Measurements from ENCODE around the gene ART1.

ART1 gene

DNA sequence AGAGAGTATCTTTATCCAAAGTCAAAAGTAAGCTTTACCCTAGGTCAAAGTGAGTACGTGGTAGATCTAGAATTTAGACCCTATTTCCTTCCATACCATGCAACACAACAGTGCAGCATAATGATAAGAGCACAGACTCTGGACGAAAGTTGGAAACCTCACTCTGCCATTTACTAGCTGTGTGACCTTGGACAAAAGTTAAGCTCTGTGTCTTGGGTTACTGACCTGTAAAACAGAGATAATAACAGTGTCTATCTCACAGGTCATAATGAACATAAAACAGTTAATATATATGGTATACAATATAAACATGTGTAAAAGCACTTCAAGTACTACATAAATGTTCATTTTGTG is 39.9 kb downstream of the ART1 start:
- DNase-seq (ENCODE audit: extremely low read depth, low read depth), result no peak
- TF ChIP-seq, protein P1, sequence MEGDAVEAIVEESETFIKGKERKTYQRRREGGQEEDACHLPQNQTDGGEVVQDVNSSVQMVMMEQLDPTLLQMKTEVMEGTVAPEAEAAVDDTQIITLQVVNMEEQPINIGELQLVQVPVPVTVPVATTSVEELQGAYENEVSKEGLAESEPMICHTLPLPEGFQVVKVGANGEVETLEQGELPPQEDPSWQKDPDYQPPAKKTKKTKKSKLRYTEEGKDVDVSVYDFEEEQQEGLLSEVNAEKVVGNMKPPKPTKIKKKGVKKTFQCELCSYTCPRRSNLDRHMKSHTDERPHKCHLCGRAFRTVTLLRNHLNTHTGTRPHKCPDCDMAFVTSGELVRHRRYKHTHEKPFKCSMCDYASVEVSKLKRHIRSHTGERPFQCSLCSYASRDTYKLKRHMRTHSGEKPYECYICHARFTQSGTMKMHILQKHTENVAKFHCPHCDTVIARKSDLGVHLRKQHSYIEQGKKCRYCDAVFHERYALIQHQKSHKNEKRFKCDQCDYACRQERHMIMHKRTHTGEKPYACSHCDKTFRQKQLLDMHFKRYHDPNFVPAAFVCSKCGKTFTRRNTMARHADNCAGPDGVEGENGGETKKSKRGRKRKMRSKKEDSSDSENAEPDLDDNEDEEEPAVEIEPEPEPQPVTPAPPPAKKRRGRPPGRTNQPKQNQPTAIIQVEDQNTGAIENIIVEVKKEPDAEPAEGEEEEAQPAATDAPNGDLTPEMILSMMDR (IDR thresholded peaks at IDR 0.05; ENCODE audit: low read depth, low read length), result no peak

DNA sequence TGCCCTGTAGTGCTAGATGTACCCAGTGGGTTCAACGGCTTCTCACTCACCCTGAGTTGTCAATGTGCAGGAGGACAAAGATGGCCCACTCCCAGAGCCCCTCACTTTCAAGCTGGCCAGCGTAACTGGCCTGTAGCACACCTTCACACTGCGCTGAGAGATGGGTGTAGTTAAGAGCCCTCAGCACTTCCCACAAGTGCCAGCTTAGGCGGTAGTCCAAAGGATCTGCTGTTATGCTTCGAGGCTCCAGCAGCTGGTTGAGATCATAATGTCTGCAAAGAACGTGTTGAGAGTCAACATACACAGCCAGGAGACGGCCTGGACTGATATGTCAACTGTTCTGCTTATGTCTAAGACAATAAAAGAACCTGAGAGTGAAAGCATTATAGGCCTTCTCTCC is 41.0 kb downstream of the ART1 start:
- TF ChIP-seq, protein P1 (IDR thresholded peaks at IDR 0.05; ENCODE audit: low read depth, low read length), result no peak
- no peak for DNase-seq (ENCODE audit: extremely low read depth, low read depth)

DNA sequence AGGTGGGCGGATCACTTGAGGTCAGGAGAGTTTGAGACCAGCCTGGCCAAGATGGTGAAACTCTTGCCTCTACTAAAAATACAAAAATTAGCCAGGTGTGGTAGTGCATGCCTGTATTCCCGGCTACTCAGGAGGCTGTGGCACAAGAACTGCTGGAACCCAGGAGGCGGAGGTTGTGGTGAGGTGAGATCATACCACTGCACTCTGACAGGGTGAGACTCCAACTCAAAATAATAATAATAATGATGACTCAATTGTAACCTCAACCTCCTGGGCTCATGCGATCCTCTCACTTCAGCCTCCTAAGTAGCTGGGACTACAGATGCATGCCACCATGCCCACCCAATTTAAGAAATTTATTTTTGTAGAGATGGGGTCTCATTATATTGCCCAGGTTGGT is 41.8 kb downstream of the ART1 start:
- TF ChIP-seq, protein P1 (IDR thresholded peaks at IDR 0.05; ENCODE audit: low read depth, low read length), result no peak
- no peak for DNase-seq (ENCODE audit: extremely low read depth, low read depth)

DNA sequence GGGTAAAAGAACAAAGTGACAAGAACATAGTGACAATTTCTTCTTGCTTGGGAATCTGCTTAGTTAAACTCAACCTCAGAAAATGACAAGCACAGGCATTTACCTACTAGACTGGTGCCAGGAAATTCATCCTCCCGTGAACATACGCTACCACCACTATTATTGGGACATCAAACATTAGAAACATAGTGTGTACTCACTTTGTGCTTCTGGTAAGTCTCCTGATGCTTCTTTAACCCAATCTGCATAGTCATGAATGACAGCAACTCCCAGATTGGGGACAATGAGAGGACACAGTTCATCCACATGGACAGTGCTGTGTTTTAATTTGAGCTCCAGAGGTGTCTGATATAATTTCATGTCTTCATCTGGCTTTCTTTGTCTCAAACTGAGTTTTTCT is 55.5 kb downstream of the ART1 start:
- DNase-seq (ENCODE audit: extremely low read depth, low read depth), result no peak
- TF ChIP-seq, protein P1 (IDR thresholded peaks at IDR 0.05; ENCODE audit: low read depth, low read length), result no peak

DNA sequence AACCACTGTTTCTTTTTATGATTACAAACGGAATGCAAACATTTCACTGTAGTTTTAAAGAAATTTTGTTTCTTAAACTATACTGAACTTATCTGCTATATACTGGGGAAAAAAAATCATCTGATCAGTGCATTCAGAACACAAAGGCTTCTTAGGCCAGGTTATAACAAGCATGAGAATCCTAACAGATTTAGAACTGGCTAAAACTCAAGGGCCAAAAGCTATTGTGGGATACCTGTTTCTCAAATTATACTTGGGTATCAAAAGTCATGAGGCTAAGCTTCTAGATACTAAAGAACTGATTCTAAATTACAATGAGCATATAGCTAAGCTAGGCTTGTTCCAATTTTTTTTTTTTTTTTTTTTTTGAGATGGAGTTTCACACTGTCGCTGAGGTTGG is 56.0 kb downstream of the ART1 start:
- DNase-seq (ENCODE audit: extremely low read depth, low read depth), result no peak
- TF ChIP-seq, protein P1 (IDR thresholded peaks at IDR 0.05; ENCODE audit: low read depth, low read length), result no peak

DNA sequence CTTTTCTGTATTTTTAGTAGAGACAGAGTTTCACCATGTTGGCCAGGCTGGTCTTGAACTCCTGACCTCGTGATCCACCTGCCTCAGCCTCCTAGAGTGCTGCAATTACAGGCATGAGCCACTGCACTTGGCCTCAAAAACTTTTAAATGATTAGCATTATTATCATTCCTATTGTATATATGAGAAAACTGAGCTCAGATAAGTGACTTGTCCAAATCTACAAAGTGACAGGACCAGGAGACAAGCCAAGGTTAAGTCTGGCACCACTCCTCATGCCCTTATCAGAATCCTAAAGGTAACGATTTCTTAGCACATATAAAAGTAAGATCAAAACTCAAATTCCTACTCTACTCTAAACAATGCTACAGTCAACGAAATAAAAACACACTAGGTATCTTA is 58.5 kb downstream of the ART1 start:
- TF ChIP-seq, protein P1 (IDR thresholded peaks at IDR 0.05; ENCODE audit: low read depth, low read length), result no peak
- DNase-seq (ENCODE audit: extremely low read depth, low read depth), result no peak

DNA sequence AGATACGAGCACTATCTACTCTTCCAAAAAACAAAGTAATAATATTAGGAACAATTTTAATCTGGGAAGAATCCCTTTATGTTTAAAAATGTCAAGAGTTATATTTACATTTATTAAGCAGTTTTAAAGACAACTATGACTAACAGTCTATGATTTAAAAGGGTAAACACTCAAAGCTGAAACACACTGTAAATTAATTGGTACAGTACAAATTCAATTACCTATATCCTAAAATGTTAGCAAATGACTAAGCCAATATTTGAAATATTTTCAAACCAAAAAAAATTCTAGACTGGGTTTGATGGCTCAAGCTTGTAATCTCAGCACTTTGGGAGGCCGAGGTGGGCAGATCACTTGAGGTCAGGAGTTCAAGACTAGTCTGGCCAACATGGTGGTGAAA is 62.2 kb downstream of the ART1 start:
- DNase-seq (ENCODE audit: extremely low read depth, low read depth), result no peak
- TF ChIP-seq, protein P1 (IDR thresholded peaks at IDR 0.05; ENCODE audit: low read depth, low read length), result no peak

Measured in AG09319 (cell line).